NOMO-1 treated with dmso at 0.1 percent for 144 hours (cell line): ENCODE data around the gene PSD4.

Source experiments
- DNase-seq: peaks from one replicate; lab custom pipeline; 2025; ENCODE audit not compliant: unreplicated experiment; lab: John Stamatoyannopoulos, UW

Gene PSD4

DNA sequence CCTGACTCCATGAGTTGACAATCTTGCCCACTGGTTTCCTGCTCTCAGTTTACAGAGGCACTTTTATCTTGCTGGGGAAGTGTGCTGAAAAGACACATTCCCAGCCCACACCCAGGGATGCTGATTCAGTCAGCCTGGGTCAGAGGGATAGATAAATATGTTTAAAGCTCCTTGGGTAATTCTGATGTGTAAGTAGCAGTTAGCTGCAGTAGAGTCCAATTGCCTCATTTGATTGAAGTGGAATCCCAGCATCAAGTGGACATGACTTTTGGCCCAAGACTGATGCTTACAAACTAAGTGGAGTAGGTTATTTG, 29.4 kb downstream of the PSD4 start:
- no peak for DNase-seq

DNA sequence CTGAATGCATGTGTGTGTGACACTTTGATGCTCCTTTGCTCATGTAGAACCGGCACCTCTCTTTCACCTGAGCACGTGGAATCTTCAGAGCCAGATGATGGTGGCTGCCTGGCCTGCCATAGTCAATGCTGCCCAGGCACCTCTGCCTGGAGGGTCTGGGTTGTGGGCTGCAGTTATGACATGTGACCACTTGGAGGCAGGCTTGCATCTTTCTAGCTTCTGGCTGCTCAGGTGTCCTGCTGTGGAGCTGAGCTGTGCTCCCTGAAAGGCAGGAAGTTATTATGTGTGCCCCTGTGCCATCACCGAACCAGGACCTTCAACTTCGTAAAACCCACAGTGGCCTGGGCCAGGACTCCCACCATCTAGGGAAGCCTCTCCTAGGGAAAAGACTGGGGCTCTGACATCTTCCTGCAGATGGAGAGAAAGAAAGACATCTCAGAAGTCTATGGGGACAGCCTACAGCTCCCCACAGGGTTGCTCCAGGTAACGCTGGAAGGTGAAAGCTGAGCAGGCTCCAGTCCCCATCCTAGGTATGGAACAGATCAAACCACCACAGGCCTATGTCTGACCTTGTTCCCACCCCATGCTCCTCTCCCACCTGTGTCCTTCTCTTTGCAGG, 30.2 kb downstream of the PSD4 start:
- peak; percentile 39 for DNase-seq

DNA sequence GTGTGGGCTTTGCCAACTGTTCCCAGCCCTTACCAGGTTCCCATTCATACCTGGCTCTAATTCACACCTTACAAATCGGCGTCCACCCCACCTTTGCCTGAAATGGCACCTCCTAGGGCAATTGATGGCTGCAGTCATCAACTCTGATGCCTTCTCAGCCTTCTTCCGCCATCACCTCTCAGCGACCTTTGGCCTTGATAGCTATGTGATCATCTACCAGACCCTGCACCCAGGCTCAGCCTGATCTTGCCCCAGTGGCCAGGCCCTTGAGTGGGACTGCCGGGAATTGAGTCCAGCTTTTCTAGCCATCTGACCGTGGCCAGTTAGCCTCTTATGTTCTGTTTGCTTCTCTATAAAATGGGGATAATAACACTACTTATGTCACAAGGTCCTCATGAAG, 32.5 kb downstream of the PSD4 start:
- no peak for DNase-seq

DNA sequence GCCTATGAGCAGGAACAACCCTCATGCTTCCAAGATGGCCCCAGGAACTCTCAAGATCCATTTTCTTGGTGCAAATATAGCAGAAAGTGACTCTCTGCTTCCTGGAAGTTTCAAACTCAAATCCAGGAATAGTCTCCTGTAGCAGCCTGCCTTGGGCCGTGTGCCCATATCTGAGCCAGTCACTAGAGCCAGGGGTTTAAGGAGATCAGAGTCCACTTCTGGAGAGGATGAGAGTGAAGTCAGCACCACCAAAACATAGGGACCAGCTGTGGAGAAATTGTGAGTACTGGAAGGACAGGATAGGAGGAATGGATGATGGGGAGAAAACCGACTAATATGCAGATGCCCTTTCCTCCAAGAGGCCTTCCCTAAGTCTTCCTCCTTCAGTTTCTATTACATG, 33.2 kb downstream of the PSD4 start:
- DNase-seq: no peak

DNA sequence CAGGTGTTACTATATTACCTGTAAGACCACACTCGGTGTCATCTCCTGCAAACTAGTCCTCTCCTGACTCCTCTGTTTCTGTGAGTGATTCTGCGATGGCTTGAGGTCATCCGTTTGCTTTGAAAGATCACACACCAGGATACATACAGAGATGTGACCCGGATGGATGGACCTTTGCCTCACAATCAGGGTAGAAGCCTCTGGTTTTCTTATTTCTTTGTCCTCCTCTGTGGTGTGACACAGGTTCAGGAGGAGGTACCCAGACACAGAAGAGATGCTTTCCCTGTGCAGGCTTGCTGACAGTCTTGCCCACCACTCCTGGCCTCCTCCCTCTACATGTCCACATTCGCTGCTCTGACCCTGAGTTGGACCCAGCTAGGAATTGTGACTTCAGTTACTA, 34.6 kb downstream of the PSD4 start:
- no peak for DNase-seq

- DNase-seq: no peak
Observed at GRCh38 chr2:113209011-113209645, 35.4 kb downstream of the PSD4 start.

DNA sequence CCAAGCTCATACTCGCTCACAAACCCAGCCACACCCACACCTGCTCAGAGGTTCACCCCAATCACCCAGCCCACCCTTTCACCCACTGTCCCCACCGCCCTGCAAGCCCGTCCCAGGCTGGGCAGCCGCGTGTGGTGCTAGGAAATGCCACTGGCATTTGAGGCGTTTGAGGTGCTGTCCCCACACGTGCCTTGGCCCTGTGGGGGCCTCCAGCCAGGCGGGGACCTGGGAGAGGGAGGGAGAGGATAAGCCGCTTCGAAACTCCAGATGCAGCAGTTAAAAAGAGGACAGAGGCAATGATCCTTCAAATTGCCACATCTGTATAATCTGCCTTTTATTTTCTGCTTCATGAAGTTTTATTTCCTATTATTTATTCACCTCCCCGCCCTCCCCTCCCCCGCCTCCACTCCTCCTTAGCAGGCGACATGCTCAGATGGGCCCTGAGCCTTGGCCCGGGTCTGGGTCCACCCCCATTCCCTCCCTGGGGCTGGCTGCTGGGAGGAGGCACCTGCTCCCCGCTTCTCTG, 35.9 kb downstream of the PSD4 start:
- DNase-seq: no peak

- DNase-seq: no peak
Observed at GRCh38 chr2:113211226-113212105, 37.7 kb downstream of the PSD4 start.

DNA sequence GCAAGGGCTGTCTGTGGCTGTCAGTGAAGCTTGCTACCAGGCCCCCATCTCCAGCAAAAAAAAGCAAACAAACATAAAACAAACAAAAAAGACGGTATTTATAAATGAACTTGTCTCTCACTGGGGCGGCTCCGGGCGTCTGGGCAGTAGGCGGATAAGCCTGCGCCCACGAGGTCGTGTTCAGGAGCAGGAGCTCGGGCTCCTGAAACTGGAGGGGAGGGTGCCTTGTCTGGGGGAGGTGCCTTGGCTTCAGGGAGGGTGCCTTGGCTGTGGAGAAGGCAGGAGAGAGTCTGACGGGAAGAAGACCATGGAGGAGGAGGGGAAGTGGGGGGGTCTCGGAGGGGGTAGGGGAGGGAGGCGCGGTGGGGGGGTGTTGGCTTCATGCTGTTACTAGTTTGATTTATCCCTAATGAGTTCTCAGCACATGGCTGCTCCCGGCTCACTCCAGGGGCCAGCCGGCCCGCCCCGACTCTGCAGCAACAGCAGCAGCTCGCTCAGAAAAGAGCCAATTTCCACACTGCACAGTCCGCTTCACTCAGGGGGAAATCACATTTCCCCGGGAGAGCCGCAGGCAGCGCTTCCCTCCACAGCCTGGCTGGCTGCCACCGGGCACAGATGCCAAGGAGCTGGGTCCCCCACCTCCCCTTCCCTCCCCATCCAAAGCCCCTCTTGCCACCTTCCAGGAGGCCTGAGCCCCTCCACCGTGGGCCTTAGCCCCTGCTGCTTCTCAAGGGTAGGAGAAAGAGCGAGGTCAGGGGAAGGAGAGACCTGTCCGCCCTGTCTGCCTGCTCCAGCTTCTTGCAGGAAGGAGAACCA, 38.7 kb downstream of the PSD4 start:
- DNase-seq: no peak

GRCh38 chr2:113213061-113213930, 39.5 kb downstream of the PSD4 start:
- DNase-seq: no peak

- DNase-seq: no peak
Observed at GRCh38 chr2:113214141-113214540, 40.4 kb downstream of the PSD4 start.

DNA sequence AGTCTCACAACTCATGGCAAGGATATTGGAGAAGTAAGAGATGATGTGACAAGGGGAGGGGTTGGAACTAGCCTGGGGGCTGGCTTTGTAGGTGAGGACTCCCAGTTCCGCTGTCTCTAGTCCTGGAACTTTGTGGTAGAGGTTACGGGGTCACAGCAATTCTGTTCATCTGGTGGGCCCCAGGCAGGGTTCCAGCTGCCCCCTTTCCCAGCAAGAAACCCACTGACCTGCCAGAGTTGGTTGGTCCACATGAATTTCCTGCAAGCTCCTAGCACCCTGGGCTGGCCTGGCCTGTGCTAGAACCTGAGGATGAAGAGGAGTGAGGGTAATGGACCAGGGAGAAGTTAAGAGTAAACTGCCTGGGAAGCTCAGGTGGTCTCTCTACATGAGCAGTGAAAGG, 41.3 kb downstream of the PSD4 start:
- DNase-seq: no peak

- no peak for DNase-seq
Observed at GRCh38 chr2:113216321-113216720, 42.5 kb downstream of the PSD4 start.

DNA sequence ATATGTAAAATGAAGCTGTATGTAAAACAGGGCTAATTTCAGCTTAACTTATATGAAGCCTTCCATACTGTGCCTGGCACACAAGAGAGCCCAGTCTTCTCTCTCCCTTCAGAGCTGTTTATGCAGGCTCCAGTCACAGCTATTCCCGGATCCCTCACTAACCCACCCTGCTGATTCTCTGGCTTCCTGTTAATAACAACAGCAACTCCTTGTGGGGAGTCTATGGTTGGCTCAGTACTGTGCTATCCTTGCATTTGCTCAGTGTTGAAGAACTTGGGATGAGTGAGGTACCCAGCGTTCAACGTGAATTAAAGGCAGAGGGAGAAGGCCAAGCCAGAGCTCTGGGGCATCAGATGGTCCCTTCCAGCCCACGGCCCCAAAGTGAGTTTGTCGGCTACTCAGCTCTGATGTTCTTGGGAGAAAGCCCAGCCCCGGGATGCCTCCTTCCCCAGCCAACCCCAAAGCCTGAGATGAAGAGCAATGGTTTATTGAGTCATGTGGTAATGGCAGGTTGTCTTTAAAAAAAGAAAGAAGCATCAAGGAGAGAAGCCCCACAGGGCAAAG, 43.2 kb downstream of the PSD4 start:
- DNase-seq: no peak

DNA sequence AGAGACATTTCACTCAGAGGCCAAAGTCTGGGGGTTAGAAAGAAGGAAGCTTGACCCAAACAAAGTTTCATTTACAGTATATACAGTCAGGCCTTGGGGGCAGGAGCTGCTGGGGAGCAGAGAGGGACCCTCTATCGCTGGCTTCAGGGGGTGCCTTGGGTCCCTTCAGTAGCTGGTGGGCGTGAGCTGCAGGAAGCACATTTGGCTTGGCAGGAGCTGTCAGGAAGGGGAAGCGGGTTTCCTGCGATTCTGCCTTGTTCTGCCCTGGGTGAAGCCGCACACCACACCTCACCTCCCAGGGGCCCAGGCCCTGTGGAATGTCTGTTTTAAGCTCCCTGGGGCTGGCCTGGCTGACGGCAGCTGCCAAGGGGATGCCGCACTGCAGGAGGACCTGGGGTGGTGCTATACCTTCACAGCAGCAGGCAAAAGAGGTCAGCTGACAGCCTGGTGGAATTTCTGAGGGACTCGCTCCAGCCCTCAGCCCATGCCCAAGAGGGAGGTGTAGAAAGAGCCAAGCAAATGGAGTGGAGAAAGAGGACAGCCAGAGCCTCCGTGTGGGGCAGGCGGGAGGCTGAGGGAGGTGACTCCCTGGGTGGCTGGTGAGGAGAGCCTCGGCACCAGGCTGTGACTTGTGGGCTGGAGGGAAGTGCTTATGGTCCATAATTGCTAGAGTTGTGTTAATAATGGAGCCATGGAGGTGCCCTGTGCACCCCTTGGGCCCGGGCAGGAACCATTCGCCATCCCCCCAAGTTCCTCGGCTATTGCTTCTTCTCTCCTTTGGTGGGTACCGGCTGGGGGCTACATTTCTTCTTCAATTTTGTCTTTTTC, 43.9 kb downstream of the PSD4 start:
- no peak for DNase-seq

- no peak for DNase-seq
Observed at GRCh38 chr2:113218283-113219091, 44.7 kb downstream of the PSD4 start.

DNA sequence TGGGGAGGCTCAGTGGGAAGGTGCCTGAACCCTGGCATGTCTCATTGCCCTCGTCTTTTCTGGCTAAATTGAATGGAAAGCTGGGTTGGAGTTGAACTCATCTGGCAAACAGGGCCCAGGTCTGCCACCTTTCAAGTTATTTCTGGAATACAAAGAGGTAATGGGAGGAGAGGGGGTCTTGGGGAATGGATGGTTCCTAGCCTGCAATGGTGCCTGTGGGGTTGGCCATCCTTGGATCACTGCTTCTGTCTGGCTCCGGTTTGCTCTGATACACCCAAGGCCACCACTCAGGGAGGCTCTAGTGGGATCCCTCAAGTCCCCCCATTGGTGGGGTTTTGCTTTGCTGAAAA, 45.3 kb downstream of the PSD4 start:
- no peak for DNase-seq

GRCh38 chr2:113219525-113219888, 45.7 kb downstream of the PSD4 start:
- DNase-seq: no peak
